Measurements from ENCODE around the gene RAPGEF4. TPM values are rescaled to one million over a fixed set of nuclear protein-coding genes. Genes with fewer than 3 reads are reported as not detected.

RAPGEF4 gene
- total RNA-seq, 4 donors from 2014 or later, result 3.7 to 8.9 (median 5.2) TPM

DNA sequence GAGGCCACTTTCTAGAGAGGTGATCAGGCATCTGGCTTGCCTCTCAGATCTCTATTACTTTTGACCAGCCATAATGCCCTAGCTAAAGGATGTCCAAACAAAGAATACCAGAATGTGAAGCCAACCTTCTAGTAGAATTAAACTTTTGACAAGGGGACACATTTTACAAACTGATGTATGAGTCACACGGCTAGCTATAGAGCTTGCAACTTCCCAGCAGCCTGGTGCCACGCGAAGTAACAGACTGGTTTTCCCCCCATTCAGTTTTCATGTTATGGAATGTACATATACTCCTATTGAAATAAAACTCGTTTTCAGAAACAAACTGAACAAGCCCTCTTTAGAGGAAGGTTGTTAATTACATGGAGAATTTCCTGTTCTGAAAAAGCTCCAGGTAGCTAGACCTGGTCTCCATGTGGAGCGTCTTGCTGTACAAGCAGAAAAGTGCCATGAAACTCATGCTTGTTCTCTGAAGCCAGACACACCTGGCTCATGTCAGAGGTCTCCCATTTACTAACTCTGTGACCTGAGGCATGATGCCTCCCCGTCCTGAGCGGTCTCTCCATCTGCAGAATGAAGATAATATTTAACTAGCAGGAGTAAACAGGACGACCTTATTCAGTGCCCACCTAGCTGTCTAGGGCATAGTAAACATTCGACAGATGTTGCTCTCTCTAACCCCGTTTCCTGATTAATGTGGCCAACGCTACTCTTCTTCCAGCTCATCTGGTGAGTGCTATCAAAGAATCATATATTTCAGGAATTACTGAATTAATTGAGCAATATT, 258.5 kb downstream of the RAPGEF4 start:
- WGBS, result 87% methylated on average over 11 of the region's 11 CpGs
- TF ChIP-seq EP300 (IDR thresholded peaks at IDR 0.05) (no peak), POLR2AphosphoS5 (IDR thresholded peaks at IDR 0.05) (no peak), POLR2A (IDR thresholded peaks at IDR 0.05; ENCODE audit: low read depth) (no peak)
- TF ChIP-seq, protein P1, sequence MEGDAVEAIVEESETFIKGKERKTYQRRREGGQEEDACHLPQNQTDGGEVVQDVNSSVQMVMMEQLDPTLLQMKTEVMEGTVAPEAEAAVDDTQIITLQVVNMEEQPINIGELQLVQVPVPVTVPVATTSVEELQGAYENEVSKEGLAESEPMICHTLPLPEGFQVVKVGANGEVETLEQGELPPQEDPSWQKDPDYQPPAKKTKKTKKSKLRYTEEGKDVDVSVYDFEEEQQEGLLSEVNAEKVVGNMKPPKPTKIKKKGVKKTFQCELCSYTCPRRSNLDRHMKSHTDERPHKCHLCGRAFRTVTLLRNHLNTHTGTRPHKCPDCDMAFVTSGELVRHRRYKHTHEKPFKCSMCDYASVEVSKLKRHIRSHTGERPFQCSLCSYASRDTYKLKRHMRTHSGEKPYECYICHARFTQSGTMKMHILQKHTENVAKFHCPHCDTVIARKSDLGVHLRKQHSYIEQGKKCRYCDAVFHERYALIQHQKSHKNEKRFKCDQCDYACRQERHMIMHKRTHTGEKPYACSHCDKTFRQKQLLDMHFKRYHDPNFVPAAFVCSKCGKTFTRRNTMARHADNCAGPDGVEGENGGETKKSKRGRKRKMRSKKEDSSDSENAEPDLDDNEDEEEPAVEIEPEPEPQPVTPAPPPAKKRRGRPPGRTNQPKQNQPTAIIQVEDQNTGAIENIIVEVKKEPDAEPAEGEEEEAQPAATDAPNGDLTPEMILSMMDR (IDR thresholded peaks at IDR 0.05), result no peak
- H3K4me3 ChIP-seq, result no peak overlapping the region

DNA sequence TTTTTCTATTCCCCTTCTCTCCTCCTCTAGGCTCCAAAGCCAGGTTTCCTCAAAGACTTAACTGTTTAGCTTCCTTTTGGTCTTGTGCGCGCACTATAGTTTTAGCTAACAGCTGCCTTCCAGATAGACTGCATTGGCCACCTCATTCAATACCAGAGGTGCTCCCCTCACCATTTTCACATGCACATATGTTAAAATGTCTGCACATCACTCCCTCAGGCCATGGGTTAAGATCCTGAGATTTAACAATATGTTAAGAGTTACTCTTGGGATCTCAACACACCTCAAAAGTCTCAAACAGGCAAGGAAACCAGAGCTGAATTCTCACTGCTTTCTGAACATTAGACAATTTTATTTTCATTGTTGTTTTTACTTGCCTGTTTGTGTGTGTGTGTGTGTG, 259.2 kb downstream of the RAPGEF4 start:
- H3K9me3 ChIP-seq, result no peaks in the 10 kb centered on the region
- H3K4me1 ChIP-seq, result peaks cover 12 to 29% (median 20%) of the 10 kb centered on the region in 4 donors
- H3K4me3 ChIP-seq, result no peak overlapping the region
- peak overlapping the region in 1 of 4 donors; percentile 55 for H3K27ac ChIP-seq (replicated peaks in 1 of 4)
- intact Hi-C loops (cut with DNase I), result no loop called here
- TF ChIP-seq POLR2AphosphoS5 (IDR thresholded peaks at IDR 0.05), result no peak
- TF ChIP-seq EP300 (IDR thresholded peaks at IDR 0.05), result no peak
- TF ChIP-seq, protein P1 (IDR thresholded peaks at IDR 0.05), result no peak
- no peak for TF ChIP-seq POLR2A (IDR thresholded peaks at IDR 0.05; ENCODE audit: low read depth)
- H3K36me3 ChIP-seq, result peaks cover 0 to 34% (median 0%) of the 10 kb centered on the region in 4 donors
- DNase-seq (ENCODE audit: extremely low spot score), result no peak
- 100% methylated on average over 2 of the region's 2 CpGs for WGBS
- H3K27me3 ChIP-seq, result no peaks in the 10 kb centered on the region

More for the DNA sequence above, 258.5 kb downstream of the RAPGEF4 start:
- Histone ChIP-seq H3K27ac (replicated peaks in 1 of 4) (no peak overlapping the region), H3K4me1 (peaks cover 12 to 29% (median 19%) of the 10 kb centered on the region in 4 donors), H3K9me3 (no peaks in the 10 kb centered on the region), H3K36me3 (peaks cover 0 to 40% (median 0%) of the 10 kb centered on the region in 4 donors), H3K27me3 (no peaks in the 10 kb centered on the region)
- DNase-seq (ENCODE audit: extremely low spot score), result no peak
- intact Hi-C loops (cut with DNase I), result no loop called here

DNA sequence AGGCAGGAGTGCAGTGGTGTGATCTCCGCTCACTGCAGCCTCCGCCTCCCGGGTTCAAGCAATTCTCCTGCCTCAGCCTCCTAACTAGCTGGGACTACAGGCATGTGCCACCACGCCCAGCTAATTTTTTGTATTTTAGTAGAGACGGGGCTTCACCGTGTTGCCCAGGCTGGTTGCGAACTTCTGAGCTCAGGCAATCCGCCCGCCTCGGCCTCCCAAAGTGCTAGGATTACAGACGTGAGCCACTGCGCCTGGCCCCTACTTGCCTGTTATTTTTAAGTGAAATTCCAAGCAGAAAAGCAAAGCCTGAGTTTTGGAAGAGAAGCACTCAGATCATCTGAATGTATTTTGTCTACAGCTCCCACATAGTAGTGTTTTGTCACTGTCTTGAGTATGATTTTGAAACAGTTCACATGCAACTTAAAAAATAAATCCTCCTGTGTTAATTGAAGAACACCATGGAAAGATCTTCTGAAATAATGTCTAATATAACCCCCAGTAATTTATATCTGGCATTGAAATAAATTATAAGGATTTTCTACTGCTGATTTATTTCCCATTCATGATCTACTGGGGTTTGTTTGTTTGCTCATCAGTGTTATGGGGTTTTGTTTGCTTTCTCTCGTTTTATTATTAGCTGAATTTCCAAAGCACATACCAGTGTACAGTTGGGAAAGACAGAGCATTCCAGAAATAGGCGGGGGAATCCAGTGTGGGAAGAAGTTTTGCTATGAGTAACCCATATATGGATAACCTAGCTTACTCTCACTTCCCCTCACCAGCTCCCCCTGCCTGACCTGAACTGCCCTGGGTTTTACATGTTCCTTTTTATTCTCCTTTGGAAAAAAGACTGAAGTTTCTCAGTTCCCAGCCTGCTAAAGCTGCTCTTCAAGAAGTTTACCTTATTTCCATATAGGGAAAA, 259.9 kb downstream of the RAPGEF4 start:
- H3K4me1 ChIP-seq, result peaks cover 12 to 29% (median 21%) of the 10 kb centered on the region in 4 donors
- H3K27me3 ChIP-seq, result no peaks in the 10 kb centered on the region
- no peaks in the 10 kb centered on the region for H3K9me3 ChIP-seq
- peak overlapping the region in 1 of 4 donors; percentile 0 for H3K4me3 ChIP-seq
- WGBS, result 63% methylated on average over 14 of the region's 14 CpGs
- DNase-seq (ENCODE audit: extremely low spot score), result no peak
- TF ChIP-seq, protein P1 (IDR thresholded peaks at IDR 0.05), result peak in 2 of 3 experiments; percentile 13 to 30
- no peak for TF ChIP-seq POLR2AphosphoS5 (IDR thresholded peaks at IDR 0.05)
- H3K36me3 ChIP-seq, result peaks cover 0 to 31% (median 0%) of the 10 kb centered on the region in 4 donors
- intact Hi-C loops (cut with DNase I), result no loop called here
- H3K27ac ChIP-seq (replicated peaks in 1 of 4), result peak overlapping the region; percentile 1 to 64 (median 38)

DNA sequence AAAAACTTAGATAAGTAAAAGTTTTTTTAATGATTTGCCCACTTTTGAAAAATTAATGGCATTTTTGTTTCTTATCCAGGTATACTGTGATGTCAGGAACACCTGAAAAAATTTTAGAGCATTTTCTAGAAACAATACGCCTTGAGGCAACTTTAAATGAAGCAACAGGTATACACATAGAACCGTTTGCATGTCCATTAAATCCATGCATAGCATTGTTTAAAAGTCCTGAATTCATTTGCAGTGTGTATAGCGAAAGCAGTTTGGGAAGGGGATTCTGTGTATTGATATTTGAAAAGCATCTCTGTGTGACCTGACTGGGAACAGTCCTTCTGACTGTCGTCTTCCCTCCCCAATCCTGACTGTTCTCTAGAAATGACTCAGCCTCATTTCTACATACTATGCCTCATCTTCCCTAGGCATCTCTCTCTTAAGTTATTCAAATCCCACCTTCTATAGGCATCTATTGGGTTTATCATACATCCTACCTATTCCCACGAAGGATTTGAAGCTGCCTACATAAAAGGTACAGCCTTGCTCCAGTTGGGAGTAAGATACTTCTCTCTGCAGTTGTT, 260.8 kb downstream of the RAPGEF4 start:
- intact Hi-C loops (cut with DNase I), result no loop called here
- DNase-seq (ENCODE audit: extremely low spot score), result no peak
- H3K9me3 ChIP-seq, result no peaks in the 10 kb centered on the region
- H3K4me3 ChIP-seq, result no peak overlapping the region
- peaks cover 0 to 22% (median 0%) of the 10 kb centered on the region in 4 donors for H3K36me3 ChIP-seq
- WGBS, result 95% methylated on average over 4 of the region's 5 CpGs
- peaks cover 12 to 29% (median 21%) of the 10 kb centered on the region in 4 donors for H3K4me1 ChIP-seq
- TF ChIP-seq, protein P1 (IDR thresholded peaks at IDR 0.05), result no peak
- no peak for TF ChIP-seq POLR2AphosphoS5 (IDR thresholded peaks at IDR 0.05)
- no peak for TF ChIP-seq POLR2A (IDR thresholded peaks at IDR 0.05; ENCODE audit: low read depth)
- no peak for TF ChIP-seq EP300 (IDR thresholded peaks at IDR 0.05)
- H3K27ac ChIP-seq (replicated peaks in 1 of 4), result no peak overlapping the region
- no peaks in the 10 kb centered on the region for H3K27me3 ChIP-seq

Measured in esophagus muscularis mucosa (tissue), 4 donors.